Rectal smooth muscle tissue (tissue), 1 donor: Measurements from ENCODE around the gene NCAPH2.

Experiments used
- H3K27ac ChIP-seq: one replicate; pipeline ENCODE4 v1.7.0; 2013; ENCODE audit warnings: low read depth, low read length, inconsistent platforms
- H3K27me3 ChIP-seq: one replicate; pipeline ENCODE4 v1.7.0; 2013; ENCODE audit warnings: low read length; ENCODE audit not compliant: control insufficient read depth, insufficient read depth
- H3K36me3 ChIP-seq: one replicate; pipeline ENCODE4 v1.7.0; 2013; ENCODE audit warnings: low read length; ENCODE audit not compliant: control insufficient read depth, insufficient read depth
- H3K4me1 ChIP-seq: one replicate; pipeline ENCODE4 v1.7.0; 2013; ENCODE audit warnings: low read length; ENCODE audit not compliant: control insufficient read depth, insufficient read depth
- H3K4me3 ChIP-seq: one replicate; pipeline ENCODE4 v1.7.0; 2013; ENCODE audit warnings: low read length
- H3K9ac ChIP-seq: one replicate; pipeline ENCODE4 v1.7.0; 2013; ENCODE audit warnings: low read length

NCAPH2 gene

DNA sequence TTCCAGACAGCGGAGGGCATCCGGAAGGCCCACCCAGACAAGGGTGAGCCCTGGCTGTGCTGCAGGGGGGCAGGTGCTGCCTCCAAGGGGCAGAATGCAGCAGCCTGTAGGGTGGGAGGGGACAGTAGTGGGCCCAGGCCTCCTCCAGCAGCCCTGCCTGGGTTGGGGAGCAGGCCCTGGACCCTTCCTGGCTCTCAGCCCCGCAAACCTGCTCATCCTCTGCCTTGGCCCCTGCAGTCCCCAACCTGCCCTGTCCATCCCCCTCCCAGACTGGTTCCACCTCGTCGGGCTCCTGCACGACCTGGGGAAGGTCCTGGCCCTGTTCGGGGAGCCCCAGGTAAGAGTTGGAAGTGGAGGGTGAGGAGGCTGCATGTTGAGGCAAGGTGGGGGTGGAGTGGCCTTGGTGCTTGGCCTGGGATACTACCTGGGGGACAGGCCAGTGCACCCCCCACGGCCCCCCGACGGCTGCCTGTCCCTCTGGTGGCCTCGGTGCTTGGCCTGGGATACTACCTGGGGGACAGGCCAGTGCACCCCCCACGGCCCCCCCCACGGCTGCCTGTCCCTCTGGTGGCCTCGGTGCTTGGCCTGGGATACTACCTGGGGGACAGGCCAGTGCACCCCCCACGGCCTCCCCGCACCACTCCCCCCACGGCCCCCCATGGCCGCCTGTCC lies 19.9 kb upstream of the NCAPH2 start:
- H3K27me3 ChIP-seq: peaks cover 6% of the 10 kb centered on the region

GRCh38 chr22:50488886-50489285 lies 19.1 kb upstream of the NCAPH2 start:
- Histone ChIP-seq H3K36me3 (no peaks in the 10 kb centered on the region), H3K9ac (no peak overlapping the region), H3K4me1 (no peaks in the 10 kb centered on the region), H3K27me3 (peaks cover 4% of the 10 kb centered on the region), H3K27ac (no peak overlapping the region), H3K4me3 (no peak overlapping the region)

More for the DNA sequence above, 19.9 kb upstream of the NCAPH2 start:
- Histone ChIP-seq H3K4me3 (no peak overlapping the region), H3K36me3 (no peaks in the 10 kb centered on the region), H3K9ac (no peak overlapping the region), H3K4me1 (no peaks in the 10 kb centered on the region), H3K27ac (no peak overlapping the region)

DNA sequence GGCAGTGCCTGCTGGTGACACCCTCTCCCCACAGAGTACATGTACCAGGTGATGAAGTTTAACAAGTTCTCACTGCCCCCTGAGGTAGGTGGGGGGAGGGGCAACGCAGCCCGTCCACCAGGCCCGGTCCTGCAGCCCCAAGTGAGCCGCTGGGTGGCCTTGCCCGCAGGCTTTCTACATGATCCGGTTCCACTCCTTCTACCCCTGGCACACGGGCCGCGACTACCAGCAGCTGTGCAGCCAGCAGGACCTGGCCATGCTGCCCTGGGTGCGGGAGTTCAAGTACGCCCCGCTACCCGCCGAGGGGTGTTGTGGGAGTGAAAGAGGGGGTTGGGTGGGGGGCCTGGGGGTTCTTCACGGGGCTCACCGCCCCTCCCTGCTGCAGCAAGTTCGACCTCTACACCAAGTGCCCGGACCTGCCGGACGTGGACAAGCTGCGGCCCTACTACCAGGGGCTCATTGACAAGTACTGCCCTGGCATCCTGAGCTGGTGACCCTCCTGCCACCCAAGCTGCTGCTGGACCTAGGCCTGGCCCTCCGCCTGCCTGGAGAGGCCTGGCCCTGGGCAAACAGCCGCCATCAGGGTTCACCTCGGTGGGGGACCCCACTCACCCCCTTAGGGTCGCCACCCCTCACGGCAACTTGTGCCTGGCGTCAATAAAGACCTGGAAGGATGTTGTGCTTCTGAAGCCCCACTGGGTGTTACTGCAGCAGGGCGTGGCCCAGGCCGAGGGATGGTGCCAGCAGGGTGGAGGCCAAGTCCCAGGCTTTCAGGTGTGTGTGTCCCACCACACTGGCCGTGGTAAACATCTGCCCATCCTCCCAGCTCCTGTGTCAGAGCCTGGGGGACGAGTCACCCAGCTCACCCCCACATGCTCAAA lies 18.4 kb upstream of the NCAPH2 start:
- no peak overlapping the region for H3K4me3 ChIP-seq
- H3K27me3 ChIP-seq: peaks cover 4% of the 10 kb centered on the region
- H3K27ac ChIP-seq: no peak overlapping the region
- no peaks in the 10 kb centered on the region for H3K4me1 ChIP-seq
- H3K9ac ChIP-seq: no peak overlapping the region
- no peaks in the 10 kb centered on the region for H3K36me3 ChIP-seq

DNA sequence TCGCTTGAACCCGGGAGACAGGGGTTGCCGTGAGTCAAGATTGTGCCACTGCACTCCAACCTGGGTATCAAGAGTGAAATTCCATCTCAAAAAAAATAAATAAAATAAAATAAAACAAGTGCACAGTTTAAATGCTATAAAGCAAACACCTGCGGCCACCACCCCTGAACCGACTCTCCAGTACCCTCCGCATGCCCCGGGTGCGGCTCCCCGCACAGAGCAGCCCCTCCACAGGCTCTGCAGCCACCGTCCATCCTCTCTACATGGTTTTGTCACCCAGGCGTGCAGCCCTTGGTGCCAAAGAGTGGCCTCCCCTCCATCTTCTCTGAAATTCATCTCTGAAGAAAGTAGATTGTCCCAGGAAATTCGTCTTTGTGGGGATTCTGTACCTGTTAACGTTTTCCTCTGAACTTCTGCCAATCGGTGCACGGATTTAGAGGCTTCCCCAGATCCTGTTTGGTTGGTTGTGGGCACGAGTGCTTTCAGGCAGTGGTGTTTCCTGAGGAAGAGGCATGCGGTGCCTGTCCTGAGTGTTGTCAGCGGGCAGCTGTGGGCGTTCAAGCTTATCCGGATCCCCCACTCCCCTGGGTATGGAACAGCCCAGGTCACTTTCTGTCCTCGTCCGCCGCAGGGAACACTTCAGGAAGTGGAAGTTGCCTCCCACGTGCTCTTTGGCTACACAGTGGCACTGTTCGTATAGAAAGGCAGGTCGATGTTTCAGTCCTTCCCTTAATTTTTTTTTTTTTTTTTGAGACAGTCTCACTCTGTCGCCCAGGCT lies 17.3 kb upstream of the NCAPH2 start:
- H3K27ac ChIP-seq: no peak overlapping the region

GRCh38 chr22:50497093-50497492 lies 10.9 kb upstream of the NCAPH2 start:
- Histone ChIP-seq H3K36me3 (peaks cover under 1% of the 10 kb centered on the region), H3K27ac (no peak overlapping the region), H3K4me1 (no peaks in the 10 kb centered on the region), H3K27me3 (no peaks in the 10 kb centered on the region), H3K9ac (no peak overlapping the region), H3K4me3 (no peak overlapping the region)

More for the DNA sequence above, 17.3 kb upstream of the NCAPH2 start:
- Histone ChIP-seq H3K27me3 (peaks cover 4% of the 10 kb centered on the region), H3K4me3 (no peak overlapping the region), H3K36me3 (no peaks in the 10 kb centered on the region), H3K9ac (no peak overlapping the region), H3K4me1 (no peaks in the 10 kb centered on the region)

- Histone ChIP-seq H3K4me3 (no peak overlapping the region), H3K27me3 (no peaks in the 10 kb centered on the region), H3K27ac (no peak overlapping the region), H3K36me3 (peaks cover 5% of the 10 kb centered on the region), H3K9ac (no peak overlapping the region), H3K4me1 (no peaks in the 10 kb centered on the region)
These were observed 9.6 kb upstream of the NCAPH2 start for GRCh38 chr22:50498322-50498890.

GRCh38 chr22:50500452-50500851 lies 7.6 kb upstream of the NCAPH2 start:
- H3K4me3 ChIP-seq: no peak overlapping the region
- no peak overlapping the region for H3K27ac ChIP-seq
- H3K36me3 ChIP-seq: peaks cover 14% of the 10 kb centered on the region
- H3K9ac ChIP-seq: no peak overlapping the region
- H3K27me3 ChIP-seq: no peaks in the 10 kb centered on the region
- no peaks in the 10 kb centered on the region for H3K4me1 ChIP-seq

DNA sequence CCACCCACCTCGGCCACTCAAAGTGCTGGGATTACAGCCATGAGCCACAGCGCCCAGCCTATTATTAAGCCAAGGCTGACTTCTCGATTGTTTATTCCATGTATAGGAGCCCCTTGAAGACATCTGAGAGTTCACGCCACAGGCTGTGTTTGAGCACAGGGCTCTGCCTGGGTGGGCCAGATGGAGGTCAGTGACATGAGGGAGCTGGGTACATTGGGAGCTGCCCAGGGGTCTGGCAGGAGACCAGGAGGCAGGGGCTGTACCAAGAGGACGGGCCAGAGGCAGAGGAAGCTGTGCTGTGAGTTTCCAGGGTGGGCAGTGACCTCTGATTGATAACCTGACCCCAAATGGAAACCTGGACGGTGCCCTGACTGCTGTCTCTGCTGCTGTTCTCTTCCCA lies 5.9 kb upstream of the NCAPH2 start:
- no peak overlapping the region for H3K9ac ChIP-seq
- peaks cover 16% of the 10 kb centered on the region for H3K36me3 ChIP-seq
- no peaks in the 10 kb centered on the region for H3K27me3 ChIP-seq
- H3K27ac ChIP-seq: no peak overlapping the region
- H3K4me3 ChIP-seq: no peak overlapping the region
- peaks cover 6% of the 10 kb centered on the region for H3K4me1 ChIP-seq

- peaks cover 6% of the 10 kb centered on the region for H3K4me1 ChIP-seq
- H3K4me3 ChIP-seq: no peak overlapping the region
- H3K27me3 ChIP-seq: no peaks in the 10 kb centered on the region
- no peak overlapping the region for H3K27ac ChIP-seq
- H3K36me3 ChIP-seq: peaks cover 16% of the 10 kb centered on the region
- no peak overlapping the region for H3K9ac ChIP-seq
These were observed 5.2 kb upstream of the NCAPH2 start for GRCh38 chr22:50502628-50503474.

DNA sequence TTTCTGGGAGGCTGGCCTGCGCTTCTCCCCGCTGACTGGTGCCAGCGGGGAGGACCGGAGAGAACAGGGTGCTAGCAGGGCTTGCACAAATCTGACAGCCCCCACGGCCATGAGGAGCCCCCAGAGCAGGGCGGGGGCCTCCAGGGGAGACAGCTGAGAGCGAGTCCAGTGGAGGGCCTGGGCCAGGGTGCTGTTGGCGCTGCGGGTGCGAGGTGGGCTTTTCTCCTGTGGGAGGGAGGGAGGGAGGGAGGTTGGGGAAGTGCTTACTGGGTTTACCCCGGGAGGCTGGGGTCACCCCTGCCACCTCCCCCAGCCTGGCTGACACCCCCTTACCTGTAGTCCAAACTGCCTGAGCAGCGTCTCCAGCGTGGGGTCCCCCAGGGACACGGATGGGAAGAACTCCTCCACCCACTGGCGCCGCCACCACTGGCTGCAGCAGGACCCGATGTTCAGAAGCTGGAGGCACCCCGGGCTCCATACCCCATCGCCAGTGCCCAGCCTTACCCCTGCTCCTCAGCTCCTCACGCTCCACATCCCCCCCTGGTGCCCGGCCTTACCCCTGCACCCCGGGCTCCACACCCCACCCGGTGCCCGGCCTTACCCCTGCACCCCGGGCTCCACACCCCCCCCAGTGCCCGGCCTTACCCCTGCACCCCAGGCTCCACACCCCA lies 4.4 kb upstream of the NCAPH2 start:
- no peak overlapping the region for H3K9ac ChIP-seq
- peaks cover 16% of the 10 kb centered on the region for H3K36me3 ChIP-seq
- H3K4me1 ChIP-seq: peaks cover 6% of the 10 kb centered on the region
- H3K4me3 ChIP-seq: no peak overlapping the region
- no peaks in the 10 kb centered on the region for H3K27me3 ChIP-seq
- H3K27ac ChIP-seq: no peak overlapping the region
